Measurements from ENCODE around the gene IPO4.
A peak's percentile ranks its signal among the peaks of the same experiment; 100 is the strongest.
"Not testable (repeated sequence)": the region's sequence is repeated elsewhere in the genome, so short reads cannot be mapped to it uniquely, and the experiment has no call there.

The IPO4 gene, protein sequence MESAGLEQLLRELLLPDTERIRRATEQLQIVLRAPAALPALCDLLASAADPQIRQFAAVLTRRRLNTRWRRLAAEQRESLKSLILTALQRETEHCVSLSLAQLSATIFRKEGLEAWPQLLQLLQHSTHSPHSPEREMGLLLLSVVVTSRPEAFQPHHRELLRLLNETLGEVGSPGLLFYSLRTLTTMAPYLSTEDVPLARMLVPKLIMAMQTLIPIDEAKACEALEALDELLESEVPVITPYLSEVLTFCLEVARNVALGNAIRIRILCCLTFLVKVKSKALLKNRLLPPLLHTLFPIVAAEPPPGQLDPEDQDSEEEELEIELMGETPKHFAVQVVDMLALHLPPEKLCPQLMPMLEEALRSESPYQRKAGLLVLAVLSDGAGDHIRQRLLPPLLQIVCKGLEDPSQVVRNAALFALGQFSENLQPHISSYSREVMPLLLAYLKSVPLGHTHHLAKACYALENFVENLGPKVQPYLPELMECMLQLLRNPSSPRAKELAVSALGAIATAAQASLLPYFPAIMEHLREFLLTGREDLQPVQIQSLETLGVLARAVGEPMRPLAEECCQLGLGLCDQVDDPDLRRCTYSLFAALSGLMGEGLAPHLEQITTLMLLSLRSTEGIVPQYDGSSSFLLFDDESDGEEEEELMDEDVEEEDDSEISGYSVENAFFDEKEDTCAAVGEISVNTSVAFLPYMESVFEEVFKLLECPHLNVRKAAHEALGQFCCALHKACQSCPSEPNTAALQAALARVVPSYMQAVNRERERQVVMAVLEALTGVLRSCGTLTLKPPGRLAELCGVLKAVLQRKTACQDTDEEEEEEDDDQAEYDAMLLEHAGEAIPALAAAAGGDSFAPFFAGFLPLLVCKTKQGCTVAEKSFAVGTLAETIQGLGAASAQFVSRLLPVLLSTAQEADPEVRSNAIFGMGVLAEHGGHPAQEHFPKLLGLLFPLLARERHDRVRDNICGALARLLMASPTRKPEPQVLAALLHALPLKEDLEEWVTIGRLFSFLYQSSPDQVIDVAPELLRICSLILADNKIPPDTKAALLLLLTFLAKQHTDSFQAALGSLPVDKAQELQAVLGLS

DNA sequence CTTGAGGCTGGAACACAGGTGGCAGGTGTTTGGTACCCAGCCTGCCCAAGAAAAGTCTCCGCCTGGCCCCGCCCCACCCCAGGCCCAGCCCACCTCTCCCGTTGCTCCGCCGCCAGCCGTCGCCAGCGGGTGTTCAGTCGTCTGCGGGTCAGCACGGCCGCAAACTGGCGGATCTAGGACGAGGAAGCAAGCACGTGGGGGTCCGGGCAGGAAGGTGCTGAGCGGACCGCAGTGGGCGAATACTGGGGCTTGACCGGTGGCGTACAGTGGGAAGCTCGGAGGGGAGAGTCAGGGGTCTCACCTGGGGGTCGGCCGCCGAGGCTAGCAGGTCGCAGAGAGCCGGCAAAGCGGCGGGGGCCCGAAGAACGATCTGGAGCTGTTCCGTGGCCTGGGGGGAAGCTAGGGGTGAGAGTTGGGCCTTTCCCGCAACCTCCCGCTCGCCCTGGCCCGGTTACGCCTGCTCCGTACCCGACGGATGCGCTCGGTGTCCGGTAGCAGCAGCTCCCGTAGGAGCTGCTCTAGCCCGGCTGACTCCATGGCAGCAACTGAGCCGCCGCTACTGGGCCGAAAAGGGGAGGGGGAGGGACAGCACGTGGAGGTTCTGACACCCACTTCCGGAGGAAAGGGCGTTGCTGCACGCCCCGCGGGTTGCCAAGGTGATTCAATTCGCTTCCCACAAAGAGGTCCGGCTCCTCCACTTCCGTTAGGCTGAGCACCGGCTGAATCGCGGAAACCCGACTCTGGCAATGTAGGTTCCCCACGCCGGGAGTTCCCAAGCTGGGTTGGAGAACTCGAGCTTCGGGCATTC lies at the start of gene IPO4:
Gene IPO4, minus strand, starts transcription at position 566 of the 808 bp plus-strand sequence. Its CDS starts 29 bp downstream, at position 537.
- DNase-seq = peak; percentile 98

DNA sequence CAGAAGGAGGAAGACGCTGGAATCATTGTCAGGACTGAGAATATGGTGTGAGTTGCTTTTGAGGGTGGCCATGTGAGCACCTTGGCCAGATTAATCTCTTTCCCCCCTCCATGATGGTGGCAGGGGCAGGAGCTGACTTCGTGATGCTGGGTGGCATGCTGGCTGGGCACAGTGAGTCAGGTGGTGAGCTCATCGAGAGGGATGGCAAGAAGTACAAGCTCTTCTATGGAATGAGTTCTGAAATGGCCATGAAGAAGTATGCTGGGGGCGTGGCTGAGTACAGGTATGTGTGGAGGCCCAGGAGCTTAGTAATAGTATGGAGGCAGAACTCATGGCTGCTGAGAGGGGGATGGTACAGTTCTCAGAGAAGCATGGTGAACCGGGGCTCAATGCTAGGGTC lies 49.5 kb upstream of the IPO4 start:
- no peak for DNase-seq

DNA sequence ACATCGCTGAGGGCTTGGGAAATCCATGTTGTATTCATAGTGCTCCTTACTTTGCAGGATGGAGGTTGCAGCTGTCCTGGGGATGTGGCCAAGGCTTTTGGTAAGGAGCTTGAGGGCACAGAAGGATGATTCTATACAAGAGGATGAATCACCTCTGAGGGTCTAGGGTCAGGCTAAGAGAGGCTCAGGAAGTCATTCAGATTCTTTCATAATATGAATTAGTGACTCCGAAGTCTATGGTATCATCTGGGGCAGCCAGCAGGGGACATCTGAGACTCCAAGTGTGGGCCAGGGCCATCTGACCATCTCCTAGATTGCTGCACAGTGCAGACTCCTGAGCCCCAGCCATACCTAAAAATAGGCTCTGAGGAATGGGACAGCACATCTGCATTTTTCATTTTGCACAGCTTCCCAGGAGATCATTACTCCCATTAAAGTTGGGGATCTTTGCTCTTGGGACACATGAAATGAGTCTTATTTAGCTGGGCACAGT lies 48.9 kb upstream of the IPO4 start:
- DNase-seq = no peak

DNA sequence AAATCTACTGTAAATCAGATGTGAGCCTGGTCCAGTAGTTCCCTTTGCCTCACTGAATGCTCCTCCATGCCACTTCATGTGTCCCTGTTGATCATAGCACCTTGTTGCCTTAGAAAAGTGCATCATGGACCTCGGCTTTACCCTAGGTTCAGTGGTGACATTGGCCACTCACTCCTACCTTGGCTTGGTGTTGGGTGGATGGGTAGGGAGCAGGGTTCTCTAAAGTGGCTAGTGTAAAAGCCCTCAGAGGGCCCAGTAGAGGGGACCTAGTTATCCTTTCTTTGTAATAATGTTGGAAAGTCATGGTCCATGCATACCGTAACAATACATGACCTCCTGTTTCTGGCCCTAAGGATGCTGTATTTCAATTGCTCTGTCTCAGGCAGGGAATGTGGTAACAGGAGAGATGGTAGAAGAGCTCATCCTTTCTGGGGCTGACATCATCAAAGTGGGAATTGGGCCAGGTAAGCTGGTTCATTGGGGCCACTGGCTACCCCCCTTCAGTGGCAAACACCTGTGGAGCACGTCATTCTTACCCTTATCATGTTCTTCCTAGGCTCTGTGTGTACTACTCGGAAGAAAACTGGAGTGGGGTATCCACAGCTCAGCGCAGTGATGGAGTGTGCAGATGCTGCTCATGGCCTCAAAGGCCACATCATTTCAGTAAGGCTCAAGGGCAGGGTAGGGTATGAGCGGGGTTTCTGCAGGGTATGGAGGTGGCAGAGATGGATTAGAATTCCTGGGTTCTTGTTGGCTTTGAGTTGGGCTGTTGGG lies 48.3 kb upstream of the IPO4 start:
- DNase-seq = no peak

DNA sequence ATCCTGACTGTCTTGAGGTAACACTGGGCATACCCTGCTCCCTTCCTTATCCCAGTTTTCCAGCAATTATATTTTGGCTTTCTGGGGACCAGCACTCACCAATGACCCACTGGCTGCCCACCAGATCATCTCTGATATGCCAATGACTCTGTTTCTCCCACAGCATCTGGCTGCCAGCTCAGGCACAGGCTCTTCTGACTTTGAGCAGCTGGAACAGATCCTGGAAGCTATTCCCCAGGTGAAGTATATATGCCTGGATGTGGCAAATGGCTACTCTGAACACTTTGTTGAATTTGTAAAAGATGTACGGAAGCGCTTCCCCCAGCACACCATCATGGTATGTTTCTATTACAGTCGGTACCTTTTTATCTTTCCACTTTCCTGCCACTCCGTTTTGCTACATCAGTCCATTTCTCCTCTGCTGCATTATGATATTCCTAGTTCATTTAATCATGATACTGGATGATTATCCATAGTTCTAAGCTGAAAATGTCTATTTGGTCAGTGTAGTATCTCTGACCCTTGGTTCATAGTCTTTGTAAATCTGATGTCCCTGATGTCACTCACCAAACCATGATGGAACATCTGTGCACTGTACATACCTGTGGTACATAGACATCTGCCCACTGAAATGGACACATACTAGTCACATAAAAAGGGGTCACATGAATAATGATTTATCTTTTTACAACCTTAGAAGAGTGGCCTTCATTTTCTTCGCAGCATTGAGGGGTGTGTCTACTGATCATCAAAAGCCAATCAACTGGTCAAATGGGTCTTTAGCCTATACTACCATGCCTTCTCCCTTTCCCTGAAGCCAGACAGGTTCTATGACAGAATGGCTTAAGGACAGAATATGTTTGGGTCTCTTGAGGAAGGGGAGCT lies 47.4 kb upstream of the IPO4 start:
- DNase-seq = no peak

DNA sequence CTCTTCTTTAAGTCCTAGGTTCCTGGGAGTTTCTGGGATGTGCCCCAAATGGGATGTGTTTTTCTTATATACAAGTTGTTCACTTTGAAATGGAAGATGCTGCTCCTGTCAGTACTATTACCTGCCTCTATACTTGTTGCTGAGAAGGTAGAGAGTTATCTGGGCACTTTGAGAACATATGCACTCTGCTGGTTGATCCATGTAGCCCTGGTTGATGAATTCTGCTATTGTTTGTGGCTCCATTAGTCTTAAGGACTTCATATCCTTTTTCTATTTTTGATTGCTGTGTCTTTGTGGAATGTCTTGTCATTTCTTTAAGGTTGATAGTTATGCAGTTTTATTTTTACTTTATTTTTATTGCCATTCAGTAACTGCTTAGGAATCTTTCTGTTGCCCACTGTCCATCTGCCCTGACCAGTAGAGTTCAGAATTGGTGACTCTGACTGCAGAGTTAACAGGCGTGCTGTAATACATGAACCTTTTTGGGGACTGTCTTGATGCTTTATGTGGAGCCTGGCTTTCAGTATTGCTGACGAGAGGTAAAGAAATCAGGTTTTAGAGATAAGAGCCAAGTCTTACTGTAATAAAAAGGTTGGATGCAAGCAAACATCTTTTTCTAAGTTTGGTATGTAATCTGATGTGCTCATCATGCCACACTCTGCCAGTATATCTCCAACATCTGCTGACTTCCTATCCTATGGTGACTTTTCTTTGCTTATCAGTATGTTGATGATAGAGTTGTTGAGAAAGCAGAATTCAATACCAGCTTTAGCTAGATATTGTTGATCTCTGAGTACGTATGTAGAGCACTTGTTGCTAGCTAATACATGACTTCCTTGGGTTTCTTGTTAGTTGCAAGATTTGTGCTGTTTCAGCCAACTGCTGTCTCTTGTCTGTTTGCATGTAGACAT lies 45.7 kb upstream of the IPO4 start:
- DNase-seq = no peak

DNA sequence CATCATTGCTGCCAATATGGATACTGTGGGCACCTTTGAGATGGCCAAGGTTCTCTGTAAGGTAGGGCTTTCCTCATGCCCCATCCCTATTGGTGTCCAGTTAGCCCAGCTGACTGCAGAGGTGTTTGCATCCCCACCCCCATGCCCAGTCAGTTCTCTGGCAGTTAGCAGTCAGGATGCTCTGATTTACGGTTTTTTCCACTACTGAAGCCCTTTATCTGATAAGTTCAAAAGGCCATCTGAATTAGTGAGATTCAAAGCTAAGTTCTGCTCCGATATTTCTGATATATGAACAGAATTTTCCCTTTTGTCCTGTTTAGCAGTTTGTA lies 44.9 kb upstream of the IPO4 start:
- no peak for DNase-seq

DNA sequence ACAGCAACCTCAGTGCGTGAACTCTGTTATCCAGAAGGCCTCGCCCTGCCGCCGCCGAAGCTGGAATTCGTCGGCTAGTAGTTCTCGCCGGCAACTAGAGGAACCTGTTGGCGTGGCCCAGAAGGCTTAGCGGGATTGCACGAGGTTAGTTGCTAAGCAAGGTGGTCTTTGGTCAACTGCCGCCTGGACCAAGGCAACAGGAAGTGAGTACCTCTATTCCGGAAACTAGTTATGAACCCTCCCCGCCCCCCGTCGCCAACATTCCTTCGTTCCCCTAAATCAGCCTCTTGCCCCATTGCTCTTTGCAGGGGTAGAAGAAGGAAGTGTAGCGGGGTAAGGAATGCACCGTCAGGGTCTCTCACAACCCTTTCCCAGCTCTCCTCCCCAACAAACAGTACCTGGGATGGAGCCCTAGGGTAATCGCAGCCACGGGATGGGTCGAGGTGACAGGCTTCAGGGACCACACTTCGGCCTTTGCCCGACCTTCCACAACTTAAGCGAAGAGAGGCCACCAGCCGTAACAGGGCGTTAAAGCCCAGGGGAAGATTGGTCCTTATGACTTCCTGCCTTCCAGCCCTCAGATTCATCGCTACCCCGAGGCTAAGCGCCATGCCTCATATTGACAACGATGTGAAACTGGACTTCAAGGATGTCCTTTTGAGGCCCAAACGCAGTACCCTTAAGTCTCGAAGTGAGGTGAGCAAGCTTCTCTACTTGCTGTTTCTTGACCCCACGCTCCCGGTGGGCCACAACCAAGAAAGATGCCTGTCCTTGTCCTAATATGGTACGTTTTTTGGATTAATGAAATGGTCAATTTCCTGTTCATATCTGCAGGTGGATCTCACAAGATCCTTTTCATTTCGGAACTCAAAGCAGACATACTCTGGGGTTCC lies 44.3 kb upstream of the IPO4 start, which contains the start of gene GMPR2:
Gene GMPR2, plus strand, starts transcription at position 285 of the 893 bp plus-strand sequence. Its CDS starts 325 bp downstream, at position 610.
- DNase-seq = no peak

DNA sequence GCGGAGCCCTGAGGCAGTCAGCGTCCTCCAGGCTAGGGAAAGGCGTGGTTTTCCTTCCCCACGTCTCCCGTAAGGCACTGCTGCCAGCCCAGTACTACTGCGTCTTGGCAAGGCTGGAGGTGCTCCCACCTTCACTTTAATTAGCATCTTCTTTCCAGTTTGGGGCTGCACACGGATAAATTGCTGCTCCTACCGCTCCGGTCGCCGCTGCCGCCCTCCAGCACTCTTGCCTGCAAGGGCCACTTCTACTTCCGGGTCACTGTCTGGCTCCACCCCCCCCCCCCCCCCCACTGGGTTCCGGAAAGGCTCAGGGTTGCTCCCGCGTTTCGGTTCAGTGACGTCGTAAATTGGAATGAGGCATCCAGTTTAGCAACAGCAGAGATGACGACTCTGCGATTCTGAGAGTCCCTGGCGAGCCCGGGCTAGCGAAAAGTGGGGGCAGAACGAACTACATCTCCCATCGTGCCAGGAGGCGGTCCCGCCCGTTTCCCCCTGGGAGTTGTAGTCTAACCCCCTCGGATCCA lies 43.6 kb upstream of the IPO4 start, which contains the start of gene NEDD8:
Gene NEDD8, minus strand, starts transcription at position 247 of the 524 bp plus-strand sequence. Its CDS starts 100 bp downstream, at position 147.
- DNase-seq = peak; percentile 98

DNA sequence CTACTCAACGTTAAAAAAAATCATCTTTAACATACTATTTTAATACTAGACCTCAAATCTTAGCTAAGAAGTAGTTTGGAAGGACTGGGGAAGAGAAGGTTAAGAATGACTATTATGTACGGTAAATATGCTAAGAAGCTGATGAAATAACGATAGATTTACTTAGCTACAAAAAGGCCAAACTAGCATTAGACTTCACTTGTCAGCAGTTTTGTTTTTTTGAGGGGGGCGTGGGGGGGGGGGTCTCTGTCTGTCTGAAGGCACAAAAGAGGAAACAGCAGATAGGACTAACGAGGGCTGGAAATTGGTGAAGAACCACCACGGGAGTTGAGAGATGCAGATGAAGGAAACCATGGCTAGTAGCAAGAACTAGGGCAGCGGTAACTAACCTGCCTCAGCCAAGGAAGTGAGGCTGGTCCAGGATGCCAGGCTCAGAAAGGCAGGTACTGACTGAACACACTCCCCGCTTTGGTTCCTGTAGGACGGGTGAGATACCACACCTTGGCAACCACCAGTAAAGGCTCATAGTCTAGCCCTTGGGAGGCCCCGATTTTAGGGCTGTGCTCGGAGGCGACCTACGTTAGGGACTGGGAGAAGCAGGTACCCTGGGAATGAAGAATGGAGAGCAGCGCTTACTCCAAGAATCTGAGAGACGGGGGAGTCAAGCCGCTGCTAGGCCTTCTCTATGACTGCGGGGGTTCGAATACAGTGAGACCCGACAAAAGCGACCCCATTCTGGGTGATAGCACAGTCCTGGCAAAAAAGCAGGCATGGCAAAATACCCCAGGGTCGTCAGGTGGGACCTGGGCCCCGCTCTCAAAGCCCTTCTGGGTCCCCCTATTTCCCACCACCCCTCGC lies 42.9 kb upstream of the IPO4 start:
- no peak for DNase-seq

DNA sequence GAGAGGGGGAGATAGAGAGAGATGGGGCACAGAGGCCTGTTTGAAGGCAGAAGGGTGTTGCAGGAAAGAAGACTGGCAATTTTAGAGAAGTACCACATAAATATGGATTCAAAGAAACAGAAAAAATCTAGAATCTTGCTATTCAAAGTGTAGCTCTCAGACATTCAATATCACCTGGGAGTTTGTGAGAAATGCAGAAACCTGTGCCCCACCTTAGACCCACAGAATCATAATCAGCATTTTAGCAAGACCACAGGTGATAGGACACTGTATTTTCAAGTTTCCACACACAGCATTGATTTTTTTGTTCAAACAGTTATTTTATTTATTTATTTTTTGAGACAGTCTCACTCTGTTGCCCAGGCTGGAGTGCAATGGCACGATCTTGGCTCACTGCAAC lies 40.3 kb upstream of the IPO4 start:
- no peak for DNase-seq

DNA sequence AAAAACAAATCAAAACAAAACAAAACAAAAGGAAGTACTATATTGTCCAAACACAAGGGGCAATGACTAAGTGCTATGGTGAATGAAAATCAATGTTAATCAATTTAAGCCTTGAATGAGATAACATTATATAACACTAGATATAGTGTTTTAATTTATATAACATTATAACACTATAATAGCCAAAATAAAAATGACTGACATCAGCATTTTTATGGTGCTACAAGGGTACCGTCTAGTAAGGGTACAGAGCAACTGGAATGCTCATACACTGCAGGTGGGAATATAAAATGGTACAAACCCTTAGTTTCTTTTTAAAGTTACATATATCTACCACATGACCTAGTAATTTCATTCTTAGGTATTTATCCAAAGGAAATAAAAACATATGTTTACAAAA lies 37.9 kb upstream of the IPO4 start:
- DNase-seq = no peak

DNA sequence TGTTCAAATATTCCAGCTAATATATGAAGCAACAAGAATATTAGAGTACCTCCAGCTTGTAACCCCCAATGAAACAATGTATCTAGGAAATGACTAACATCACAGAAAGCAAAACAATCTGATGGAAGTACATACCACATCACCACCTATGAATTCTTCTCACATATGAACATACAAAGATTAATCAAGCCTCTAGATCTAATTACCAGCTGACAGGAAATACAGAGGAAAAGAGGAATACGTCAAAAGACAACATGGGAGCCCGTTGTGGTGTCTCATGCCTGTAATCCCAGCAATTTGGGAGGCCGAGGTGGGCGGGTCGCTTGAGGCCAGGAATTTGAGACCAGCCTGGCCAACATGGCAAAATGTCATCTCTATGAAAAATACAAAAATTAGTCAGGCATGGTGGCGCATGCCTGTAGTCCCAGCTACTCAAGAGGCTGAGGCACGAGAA lies 36.0 kb upstream of the IPO4 start:
- DNase-seq = peak; percentile 88

DNA sequence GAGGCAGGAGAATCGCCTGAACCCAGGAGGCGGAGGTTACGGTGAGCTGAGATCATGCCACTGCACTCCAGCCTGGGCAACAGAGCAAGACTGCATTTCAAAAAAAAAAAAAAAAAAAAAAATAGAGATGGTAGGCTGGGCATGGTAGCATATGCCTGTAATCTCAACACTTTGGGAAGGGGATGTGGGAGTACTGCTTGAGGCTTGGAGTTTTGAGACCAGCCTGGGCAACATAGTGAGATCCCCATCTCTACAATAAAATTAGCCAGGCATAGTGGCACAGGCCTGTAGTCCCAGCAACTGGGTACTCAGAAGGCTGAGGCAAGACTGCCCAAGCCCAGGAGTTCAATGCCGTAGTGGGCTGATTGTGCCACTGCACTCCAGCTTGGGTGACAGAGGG lies 34.4 kb upstream of the IPO4 start:
- not testable (repeated sequence) for DNase-seq

DNA sequence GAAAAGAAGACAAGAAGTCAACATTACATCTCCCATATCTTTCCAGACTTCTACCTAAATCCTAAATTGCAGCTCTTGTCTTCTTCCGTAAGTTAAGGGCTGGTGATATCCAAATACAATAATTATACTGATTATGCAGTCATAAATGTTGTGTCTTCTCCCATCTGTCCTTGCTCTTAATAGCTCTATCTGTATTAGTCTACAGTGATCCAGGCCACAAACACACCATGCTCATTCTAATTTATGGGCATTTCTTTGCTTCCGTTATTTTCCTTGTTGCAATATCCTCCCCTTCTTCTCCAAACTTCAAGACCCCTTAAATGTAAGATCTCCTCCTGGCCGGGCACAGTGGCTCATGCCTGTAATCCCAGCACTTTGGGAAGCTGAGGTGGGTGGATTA lies 30.9 kb upstream of the IPO4 start:
- no peak for DNase-seq

DNA sequence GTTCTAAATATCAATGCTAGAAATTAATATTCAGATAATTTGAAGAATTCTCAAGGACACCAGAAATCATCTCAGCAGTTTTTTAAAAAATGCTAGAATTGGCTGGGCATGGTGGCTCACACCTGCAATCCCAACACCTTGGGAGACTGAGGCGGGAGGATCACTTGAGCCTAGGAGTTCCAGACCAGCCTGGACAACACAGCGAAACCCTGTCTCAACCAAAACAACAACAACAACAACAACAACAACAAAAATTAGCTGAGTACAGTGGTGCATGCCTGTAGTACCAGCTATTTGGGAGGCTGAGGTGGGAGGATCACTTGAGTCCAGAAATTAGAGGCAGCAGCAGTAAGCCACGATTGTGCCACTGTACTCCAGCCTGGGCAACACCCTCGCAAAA lies 30.5 kb upstream of the IPO4 start:
- DNase-seq = no peak

DNA sequence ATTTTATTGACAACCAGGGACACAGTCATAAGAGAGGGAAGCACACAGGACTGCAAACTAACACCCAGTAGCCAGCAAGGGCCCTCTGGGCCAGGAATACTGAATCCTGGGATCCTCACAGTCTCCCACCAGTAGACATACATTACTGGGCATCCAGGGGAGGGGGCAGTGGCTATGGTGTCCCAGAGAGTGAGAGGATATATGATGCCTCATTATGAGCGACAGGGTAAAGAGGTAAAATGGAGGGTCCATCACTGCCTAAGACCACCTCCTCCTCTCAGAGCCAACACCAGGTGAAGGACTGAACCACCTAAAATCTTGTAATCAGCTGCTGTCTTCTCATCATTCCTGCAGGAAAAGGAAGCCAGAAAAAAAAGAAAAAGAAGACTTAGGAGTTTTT lies 28.3 kb upstream of the IPO4 start:
- DNase-seq = not testable (repeated sequence)
